WI38 (cell line): ENCODE results near the gene CLRN3.

Experiments used
- H3K4me3 ChIP-seq: 2 replicates; pipeline ENCODE4 v1.5.1; 2011; ENCODE audit warnings: low read depth, mild to moderate bottlenecking, control low read depth, low read length
- TF ChIP-seq, protein P1 (sequence below): IDR thresholded peaks from 2 replicates; pipeline ENCODE4 v1.5.1; 2012; ENCODE audit warnings: low read depth, mild to moderate bottlenecking, control low read depth, low read length

The CLRN3 gene

DNA sequence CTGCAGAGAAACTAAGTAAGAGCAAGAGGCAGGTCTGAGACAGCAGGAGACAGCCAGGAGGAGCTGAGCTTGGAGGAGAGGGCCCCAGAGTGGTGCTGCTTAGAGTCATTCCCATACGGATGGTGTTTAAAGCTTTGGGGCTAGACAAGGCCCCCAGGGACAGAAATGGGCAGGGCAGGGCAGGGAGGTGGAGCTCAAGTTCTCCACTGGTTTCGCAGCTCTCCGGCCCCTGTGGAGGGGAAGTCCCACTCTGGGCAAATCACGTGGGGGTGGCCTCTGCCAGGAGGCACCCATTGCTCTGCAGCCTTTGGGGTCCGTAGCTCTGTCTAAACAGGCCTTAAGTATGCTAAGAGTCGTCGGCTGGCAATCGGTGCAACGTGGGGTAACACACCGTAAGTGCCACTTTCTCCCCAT, 13.1 kb upstream of the CLRN3 start:
- H3K4me3 ChIP-seq: no peak overlapping the region
- TF ChIP-seq, protein P1, sequence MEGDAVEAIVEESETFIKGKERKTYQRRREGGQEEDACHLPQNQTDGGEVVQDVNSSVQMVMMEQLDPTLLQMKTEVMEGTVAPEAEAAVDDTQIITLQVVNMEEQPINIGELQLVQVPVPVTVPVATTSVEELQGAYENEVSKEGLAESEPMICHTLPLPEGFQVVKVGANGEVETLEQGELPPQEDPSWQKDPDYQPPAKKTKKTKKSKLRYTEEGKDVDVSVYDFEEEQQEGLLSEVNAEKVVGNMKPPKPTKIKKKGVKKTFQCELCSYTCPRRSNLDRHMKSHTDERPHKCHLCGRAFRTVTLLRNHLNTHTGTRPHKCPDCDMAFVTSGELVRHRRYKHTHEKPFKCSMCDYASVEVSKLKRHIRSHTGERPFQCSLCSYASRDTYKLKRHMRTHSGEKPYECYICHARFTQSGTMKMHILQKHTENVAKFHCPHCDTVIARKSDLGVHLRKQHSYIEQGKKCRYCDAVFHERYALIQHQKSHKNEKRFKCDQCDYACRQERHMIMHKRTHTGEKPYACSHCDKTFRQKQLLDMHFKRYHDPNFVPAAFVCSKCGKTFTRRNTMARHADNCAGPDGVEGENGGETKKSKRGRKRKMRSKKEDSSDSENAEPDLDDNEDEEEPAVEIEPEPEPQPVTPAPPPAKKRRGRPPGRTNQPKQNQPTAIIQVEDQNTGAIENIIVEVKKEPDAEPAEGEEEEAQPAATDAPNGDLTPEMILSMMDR: no peak

DNA sequence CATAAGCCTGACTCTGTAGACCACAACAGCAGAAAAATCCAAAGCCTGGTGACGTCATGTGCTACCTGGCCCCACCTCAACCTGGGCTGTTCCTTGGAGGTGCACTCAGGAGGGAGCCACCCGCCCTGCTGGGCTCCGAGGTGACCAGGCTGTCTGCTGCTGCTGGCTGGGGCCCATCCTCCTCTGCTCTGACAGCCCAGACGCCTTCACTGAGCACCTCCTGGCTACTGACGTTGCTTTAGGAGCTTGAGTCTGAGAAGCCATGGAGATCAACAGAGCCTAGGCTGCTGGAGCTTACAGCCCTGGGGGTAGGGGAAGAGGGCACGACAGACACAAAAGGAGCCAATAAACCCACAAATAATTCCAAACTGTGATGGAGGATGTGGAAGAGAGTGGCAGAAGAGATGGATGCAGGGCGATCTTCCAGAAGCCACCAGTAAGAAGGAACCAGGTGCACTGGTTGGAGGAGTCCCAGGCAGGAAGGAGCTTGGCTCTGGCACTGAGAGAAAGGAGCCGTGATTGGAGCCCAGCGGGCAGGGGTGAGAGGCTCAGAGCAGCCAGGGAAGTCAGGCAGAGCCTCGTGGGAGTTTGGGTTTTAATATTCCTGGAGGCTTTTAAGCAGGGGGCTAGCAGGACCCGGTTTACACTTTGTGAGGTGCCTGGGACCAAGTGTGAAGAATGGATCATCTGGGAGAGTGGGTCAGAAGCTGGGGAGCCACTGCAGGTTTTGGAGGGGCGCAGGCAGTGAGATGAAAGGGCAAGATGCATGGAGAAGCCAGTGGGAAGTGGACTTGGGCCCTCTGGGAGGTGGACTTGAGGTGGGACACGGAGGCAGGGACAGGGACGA, 12.5 kb upstream of the CLRN3 start:
- H3K4me3 ChIP-seq: no peak overlapping the region
- TF ChIP-seq, protein P1: no peak

DNA sequence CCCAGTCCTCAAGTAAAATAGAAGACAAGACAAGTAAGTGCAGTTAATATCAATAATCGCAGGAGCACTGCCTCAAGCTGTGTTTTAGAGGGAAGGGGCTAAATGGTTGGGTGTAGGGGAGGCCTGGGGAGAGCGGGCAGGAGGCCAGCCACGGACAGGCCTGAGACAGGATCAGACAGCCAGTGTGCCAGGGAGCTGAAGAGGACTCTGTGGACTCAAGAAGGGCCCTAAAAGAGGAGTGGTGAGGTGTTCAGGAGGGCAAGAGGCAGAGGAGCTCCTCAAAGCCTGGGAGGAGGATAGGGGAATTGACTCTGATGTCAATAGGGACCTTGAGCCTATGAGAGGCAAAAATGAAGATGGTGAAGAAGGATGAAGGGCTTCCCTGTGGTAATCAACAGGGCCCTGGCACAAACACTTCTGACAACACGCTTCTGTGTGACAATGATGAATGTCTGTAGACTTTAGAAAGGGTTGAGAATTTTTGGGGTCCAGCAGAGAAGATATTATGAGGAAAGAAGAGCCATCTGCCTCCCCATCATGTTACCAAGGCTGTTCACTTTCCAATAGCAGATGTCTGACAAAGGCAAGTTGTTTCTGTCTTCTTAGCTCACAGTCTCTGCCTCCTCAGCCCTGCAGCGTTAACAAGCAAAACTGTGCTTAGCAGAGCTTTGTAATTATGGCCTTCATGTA, 11.7 kb upstream of the CLRN3 start:
- TF ChIP-seq, protein P1: no peak
- H3K4me3 ChIP-seq: no peak overlapping the region

DNA sequence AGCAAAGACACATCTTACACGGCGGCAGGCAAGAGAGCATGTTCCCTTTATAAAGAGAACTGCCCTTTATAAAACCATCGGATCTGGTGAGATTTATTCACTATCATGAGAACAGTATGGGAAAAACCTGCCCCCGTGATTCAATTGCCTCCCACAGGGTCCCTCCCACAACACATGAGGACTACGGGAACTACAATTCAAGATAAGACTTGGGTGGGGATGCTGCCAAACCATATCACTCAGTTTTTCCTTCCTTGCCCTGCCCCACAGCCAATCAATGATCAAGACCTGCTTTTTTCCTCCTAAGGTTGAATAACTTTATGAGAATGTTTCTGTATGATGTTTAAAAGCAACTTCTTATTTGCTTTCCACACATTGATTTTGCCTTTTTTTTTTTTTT, 11.0 kb upstream of the CLRN3 start:
- TF ChIP-seq, protein P1: no peak
- no peak overlapping the region for H3K4me3 ChIP-seq

DNA sequence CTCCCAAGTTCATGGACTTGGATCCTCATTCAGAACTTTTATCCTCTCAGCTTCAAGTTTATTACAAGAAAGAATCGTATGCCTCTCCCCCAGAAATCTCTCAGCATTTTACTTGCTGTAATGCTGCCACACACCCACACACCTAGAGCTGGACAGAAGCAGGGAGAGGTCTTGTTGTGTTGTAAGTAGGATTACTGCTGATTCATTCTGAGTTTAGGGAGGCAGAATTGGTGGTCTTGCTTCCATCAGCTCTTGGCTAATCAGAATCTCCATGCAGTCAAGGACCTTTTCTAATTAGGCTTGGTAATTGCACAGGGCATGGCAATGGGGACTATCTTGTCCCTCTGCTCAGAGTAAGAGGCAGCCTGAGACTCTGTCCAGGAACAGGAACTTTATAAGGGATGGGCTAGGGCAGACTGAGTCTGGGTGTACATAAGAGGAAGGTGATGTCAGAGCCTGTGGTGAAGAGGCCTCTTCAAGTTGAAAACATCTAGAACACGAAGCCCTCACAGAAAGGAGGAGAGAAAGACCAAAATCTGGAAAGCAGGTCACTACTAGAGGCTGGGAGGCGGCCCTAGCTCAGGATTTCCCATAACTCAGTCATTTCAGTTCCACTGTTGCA, 7.1 kb upstream of the CLRN3 start:
- TF ChIP-seq, protein P1: no peak
- H3K4me3 ChIP-seq: no peak overlapping the region

DNA sequence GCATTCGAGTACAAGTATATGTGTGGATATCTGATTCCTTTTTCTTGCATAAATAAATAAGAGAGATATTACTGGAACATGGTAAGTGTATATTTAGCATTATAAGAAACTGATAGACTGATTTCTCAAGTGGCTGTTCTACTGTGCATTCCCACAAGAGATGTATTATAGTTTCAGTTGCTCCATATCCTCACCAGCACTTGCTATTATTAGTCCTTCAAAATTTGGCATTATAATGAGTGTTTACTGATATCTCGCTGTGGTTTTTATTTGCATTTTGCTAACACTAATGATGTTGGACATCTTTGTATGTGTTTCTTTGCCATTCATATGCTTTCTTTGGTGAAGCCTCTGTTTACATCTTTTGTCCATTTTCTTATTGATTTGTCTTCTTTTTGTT, 4.4 kb upstream of the CLRN3 start:
- TF ChIP-seq, protein P1: no peak
- no peak overlapping the region for H3K4me3 ChIP-seq

DNA sequence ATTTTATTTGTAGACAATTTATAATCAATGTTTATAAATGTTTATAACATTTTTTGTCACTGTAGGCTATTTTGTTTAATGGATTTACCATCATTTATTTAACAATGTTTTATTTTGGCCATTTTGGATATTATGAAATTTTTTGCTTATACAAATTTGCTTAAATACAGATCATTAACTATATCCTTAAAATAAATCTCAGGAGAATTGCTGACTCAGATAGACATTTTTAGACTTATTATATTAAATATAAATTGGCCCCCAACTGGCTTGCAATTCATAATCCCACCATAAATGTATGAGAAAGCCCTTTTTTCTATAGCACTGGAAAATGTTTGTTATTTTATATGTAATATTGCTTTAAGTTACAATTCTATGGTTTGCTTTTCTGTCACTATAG, 3.8 kb upstream of the CLRN3 start:
- TF ChIP-seq, protein P1: no peak
- no peak overlapping the region for H3K4me3 ChIP-seq
